ENCODE results near the gene RAB11FIP3.
"Not testable (repeated sequence)": the region's sequence is repeated elsewhere in the genome, so short reads cannot be mapped to it uniquely, and the experiment has no call there.

The RAB11FIP3 gene

DNA sequence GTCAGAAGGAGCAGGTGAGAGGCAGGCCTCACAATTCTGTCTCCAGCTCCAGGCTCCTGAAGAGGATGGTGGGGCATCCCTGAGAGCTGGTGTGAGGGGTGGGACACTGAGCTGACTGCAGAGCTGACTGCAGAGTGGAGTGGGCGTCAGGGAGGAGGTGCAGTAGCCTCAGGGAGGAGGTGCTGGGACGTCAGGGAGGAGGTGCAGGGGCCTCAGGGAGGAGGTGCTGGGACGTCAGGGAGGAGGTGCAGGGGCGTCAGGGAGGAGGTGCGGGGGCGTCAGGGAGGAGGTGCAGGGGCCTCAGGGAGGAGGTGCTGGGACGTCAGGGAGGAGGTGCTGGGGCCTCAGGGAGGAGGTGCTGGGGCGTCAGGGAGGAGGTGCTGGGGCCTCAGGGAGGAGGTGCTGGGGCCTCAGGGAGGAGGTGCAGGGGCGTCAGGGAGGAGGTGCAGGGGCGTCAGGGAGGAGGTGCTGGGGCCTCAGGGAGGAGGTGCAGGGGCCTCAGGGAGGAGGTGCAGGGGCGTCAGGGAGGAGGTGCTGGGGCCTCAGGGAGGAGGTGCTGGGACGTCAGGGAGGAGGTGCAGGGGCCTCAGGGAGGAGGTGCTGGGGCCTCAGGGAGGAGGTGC lies 41.9 kb downstream of the RAB11FIP3 start:
- DNase-seq (ENCODE audit: low read depth): not testable (repeated sequence)

DNA sequence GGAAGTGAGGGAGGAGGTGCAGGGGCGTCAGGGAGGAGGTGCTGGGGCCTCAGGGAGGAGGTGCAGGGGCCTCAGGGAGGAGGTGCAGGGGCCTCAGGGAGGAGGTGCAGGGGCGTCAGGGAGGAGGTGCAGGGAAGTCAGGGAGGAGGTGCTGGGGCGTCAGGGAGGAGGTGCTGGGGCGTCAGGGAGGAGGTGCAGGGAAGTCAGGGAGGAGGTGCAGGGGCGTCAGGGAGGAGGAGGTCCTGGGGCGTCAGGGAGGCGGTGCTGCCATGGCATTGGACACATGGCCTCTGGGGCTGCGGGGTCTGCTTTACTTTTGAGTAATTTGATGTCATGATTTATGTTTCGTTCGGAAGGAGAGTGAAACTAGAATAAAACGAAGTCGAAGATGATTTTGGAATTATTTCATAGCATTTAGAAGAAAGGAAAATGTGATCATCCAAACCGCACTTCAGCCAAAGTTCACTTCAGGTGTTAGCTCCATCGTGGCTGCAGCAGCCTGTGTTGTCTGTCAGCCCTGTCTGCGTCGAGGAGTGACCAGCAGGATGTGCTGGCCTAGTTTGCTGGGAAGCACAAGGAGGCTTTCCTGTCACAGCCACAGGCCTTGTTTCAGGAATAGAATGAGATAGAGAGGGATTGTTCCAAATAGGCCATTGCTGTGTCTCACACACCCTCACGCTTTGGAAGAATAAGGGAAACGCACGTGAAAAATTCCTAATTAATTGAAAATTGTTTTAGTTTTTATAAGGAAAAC lies 42.8 kb downstream of the RAB11FIP3 start:
- DNase-seq (ENCODE audit: low read depth): no peak

DNA sequence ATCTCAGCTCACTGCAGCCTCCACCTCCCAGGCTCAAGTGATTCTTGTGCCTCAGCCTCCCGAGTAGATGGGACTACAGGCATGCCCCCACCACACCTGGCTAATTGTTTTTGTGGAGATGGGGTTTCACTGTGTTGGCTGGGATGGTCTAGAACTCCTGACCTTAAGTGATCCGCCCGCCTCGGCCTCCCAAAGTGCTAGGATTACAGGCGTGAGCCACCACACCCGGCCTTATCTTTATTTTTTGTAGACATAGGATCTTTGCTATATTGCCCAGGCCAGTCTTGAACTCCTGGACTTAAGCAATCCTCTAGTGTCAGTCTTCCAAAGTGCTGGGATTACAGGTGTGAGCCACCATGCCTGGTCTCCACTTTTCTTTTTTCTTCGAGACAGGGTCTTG lies 44.0 kb downstream of the RAB11FIP3 start:
- not testable (repeated sequence) for DNase-seq (ENCODE audit: low read depth)

DNA sequence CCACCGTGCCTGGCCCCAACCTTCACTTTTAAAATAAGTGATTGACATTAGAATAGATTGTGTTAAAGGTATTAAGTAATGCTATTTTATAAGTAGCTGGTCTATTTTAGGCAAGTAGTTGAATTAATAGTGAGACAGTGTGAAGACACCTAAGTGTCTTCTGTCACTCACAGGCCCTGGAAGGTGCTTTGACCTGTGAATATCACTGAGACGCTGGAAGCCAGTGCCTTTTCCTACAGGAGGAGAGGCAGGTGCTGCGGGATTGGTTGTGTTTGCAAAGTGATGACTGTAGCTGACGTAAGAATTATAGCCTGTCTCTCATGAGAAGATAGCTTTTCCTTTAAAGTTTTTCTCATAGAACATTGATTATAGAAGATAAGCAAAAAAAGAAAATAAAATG lies 45.0 kb downstream of the RAB11FIP3 start:
- DNase-seq (ENCODE audit: low read depth): no peak

DNA sequence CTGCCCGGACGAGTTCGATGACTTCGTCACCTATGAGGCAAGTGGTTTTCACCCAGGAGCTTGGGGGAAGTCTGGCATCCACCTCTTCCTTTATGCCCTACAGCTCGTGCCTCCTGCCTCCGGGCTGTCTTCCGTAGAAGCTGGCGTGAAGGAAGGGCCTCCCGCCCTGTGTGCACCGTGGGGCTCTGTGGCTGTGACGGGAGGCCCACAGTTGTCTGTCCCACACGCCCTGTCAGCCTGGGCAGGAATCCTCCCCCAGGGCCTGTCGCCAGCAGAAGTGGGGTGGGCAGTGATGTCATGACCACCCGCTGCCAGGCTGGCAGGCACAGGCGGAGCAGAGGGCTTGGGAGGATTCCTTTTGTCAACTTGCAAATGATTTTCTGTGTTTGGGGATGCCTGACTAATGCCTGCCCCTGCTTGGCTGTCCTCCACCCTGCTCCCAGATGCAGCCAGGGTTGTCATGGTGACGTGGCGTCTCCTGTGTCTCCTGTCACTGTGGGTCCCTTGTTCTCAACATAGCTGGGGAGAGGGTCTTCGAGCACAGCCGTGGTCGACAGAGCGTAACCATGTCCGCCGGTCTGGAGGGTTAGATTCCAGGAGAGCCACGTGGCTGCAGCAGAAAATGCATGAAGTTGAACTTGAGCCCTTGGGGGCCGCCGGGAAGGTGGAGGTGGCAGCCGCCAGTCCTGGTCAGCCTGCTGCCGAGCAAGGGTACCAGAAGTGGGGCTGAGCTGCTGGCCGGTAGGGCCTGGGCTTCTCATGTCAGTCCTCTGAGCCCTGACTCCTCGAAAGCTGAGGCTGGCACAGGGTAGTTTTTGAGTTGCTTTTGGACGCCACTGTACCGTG lies 46.1 kb downstream of the RAB11FIP3 start:
- no peak for DNase-seq (ENCODE audit: low read depth)

DNA sequence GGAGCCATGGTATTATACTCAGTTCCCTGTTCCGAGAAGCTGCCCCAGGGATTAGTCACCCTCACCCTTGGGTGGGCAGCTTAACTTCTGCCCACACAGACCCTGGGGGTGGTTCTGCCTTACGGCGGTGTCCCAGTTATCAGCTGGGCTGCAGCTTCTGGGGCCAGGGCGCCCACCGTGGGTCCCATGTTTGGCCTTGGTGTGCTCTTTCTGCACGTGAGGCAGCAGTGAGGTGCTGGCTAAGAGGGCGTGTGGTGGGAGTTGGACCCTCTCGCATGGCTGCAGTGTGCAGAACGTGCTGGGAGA lies 46.7 kb downstream of the RAB11FIP3 start:
- DNase-seq (ENCODE audit: low read depth): no peak

DNA sequence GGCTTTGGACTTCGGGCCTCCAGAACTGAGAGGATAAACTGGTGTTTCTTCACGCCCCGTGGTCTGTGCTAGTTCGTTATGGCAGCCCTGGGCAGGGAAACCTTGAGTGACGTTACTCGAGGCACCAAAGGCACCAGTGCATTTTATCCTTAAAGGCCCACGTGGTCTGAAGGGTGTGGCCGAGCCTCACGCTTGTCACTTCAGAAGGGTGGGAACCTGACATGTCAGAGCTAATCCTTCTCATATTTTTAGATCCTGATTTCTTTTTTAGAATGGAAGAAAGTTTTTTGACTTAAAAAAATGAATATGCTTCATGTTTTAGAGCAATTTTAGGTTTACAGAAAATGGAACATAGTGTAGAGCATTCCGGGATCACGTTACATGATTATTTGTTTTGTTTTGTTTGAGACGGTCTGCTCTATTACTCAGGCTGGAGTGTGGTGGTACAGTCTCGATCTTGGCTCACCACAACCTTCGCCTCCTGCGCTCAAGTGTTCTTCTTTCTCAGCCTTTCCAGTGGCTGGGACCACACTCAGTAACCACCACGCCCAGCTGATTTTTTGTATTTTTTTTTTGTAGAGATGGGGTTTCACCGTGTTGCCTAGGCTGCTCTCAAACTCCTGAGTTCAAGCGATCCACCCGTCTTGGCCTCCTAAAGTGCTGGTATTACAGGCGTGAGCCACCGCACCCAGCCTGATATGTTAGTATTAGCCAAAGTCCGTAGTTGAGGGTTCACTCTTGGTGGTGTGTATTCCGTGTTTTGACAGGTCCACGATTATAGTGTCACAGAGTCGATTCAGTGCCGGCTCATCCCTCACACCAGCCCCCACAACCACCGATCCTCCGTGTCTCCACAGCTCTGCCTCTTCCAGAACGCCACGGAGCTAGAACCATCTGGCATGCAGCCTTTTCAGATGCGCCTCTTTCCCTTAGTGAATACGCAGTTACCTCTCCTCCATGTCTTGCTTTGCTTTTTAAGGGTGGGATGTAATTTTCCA lies 47.9 kb downstream of the RAB11FIP3 start:
- no peak for DNase-seq (ENCODE audit: low read depth)

DNA sequence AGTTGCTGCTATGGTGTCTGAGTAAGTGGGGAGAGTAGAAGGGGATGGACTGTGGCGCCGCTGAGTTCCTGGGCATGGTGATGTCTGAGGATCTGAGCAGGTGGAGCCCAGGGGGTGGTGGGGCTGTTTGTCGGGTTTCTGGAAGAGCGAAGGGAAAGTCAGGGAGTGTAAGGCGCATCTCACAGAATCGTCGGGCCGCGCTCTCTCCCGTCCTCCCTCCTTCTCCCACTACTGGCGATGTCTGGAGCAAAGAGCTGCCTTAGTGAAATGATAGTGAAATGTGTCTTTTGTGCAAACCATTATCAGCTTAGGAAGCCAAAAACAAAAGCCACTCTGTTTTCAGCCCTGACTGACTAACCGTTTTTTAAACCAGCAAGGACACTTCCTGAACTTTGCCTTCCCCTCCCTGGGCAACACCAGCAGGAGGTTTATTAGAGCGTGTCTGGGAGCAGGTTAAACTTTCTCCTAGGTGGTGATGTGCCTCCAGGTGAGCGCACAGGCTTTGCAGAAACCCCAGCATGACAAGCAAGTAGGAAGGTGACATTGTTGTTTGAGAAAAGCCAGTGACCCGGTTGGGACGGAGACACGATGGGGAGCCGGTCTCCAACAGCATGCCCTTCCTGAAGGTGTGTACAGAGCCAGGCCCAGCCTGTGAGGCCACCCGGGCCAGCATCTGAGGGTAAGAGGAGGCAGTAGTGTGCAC lies 49.1 kb downstream of the RAB11FIP3 start:
- DNase-seq (ENCODE audit: low read depth): no peak

DNA sequence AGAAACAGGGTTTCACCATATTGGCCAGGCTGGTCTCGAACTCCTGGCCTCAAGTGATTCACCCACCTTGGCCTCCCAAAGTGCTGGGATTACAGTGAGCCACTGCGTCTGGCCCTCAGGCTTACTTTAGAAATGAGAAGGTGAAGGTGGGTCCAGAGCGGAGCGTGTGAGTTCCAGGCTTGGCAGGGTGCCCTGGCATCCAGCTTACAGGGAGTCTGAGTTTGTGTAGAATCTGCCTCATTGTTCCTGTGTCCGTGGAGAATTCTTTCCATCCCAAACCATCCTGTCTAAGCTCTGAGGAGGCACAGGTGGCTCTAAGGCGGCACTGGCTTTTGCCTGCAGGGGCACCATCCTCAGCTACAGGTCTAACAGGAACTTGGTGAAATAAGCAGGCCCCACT lies 50.6 kb downstream of the RAB11FIP3 start:
- no peak for DNase-seq (ENCODE audit: low read depth)

DNA sequence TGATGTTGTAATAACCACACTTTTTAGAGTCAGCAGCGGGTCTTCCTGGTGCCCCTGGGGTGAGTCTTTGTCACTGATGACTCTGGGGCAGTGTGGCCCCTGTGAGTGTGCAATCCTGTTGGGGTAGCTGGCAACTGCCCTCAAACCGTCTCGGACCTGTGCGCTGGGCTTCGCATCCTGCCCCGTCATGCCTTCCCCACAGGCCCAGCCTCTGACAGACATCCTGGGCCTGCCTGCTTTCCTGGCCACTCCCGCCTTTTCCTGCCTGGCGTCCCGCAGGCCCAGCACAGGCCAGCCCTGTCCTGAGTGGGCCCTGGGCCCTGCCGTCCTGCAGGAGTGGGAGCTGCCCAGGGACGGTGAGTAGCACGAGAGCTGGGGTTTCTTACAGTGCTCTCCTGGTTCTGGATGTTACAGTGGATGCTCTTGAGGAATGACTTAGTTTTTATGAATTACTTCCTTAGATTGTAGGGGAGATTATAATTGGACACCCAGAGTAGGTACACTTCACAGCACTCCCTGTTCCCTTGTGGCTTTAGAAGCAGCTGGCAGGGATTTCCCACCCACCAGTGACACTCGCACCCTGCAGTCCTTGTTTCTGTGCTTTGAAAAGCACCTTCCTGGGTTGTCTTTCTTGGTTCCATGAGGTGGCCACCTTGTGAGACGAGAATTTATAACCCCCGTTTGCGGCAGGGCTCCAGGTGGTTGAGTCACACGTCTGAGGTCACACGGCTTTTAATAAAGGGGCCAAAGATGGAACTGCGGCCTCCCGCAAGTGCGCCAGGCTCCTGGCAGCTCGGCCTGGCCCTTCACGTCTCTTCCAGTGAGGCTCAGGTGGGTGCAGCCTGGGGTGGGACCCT lies 52.1 kb downstream of the RAB11FIP3 start:
- no peak for DNase-seq (ENCODE audit: low read depth)

DNA sequence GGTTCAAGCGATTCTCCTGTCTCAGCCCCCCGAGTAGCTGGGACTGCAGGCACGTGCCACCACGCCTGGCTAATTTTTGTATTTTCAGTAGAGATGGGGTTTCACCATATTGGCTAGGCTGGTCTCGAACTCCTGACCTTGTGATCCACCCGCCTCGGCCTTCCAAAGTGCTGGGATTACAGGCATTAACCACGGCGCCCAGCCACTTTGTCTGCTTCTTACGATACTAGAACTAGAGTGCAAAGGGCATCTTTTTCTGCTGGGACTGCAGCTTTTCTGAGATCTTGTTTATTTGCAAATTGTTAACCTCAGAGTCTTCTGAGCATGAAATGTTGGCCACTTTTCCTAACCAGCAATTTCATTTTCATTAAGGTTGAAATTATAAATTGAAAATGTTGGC lies 52.8 kb downstream of the RAB11FIP3 start:
- not testable (repeated sequence) for DNase-seq (ENCODE audit: low read depth)

DNA sequence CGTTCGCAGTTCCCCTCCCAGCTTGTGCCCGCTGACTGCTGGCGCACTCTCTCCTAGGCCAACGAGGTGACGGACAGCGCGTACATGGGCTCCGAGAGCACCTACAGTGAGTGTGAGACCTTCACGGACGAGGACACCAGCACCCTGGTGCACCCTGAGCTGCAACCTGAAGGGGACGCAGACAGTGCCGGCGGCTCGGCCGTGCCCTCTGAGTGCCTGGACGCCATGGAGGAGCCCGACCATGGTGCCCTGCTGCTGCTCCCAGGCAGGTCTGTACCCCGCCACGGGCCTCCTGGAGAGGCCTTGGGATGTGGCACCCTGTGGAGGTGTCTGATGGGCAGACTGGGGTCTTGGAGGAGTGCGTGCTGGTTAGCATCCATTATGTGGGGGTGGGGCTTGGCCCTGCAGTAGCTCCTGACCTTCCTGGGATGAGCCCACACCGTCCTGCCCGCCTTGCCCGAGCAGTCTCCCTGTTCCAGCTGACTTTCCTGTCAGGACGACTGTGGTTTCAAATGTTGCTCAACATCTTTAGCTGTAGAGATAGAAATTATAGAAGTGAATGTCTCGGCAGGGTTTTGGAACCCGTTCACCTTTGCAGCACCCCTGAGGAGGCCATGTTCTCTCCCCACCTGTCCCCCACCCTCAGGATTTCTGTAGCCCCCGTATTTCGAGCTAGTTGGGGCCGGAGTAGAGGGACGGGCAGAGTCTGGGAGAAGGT lies 57.2 kb downstream of the RAB11FIP3 start:
- no peak for DNase-seq (ENCODE audit: low read depth)

DNA sequence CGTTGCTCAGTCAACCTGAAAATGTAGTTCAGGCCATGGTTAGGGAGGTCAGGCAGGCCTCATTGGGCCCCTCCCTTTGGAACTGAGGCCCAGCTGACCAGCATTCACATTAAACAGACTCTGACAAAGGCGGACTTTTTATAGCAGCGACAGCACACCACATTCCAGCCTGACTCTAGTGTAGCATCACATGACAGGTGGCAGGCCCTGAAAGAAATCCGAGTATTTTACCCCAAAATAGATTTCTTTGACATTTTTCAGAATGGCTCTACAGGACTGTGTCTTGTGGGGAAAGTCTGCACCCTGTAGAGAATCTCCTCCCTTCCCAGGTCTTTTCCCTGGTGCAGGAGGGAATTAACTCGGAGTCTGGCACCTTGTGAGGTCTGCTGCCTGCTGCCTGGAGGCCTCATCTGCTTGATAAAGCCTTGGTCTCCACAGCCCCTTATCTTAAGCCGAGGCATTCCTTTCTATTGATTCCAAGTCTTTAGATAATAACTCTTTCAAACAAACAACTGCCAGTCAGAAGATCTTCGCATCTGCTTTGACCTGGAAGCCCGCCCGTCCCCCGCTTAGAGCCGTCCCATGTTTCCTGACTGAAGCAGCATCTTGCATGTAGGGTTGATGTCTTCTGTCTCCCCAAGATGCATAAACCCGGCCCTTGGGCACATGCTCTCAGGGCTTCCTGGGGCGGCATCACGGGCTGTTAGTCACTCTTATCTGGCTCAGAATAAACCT lies 58.1 kb downstream of the RAB11FIP3 start:
- no peak for DNase-seq (ENCODE audit: low read depth)

DNA sequence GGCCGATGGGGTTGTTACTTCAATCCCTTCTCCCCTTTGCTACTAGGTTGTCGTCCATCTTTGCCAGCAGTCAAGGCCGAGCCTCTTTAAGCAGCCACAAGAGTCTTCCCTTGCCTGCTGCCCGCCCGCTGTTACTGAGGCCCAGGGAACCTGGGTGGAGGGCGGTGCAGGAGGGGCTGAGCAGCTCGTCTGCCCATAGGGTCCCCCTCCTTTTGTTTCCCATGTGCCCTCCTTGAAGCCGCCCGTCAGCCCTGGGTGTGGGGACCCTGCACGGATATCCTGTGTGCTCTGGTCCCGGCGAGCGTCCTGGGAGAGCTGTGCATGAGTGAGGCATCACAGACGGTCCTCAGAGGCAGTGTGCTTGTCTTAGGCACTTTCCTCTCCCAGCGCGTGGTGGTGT lies 64.2 kb downstream of the RAB11FIP3 start:
- DNase-seq (ENCODE audit: low read depth): no peak

DNA sequence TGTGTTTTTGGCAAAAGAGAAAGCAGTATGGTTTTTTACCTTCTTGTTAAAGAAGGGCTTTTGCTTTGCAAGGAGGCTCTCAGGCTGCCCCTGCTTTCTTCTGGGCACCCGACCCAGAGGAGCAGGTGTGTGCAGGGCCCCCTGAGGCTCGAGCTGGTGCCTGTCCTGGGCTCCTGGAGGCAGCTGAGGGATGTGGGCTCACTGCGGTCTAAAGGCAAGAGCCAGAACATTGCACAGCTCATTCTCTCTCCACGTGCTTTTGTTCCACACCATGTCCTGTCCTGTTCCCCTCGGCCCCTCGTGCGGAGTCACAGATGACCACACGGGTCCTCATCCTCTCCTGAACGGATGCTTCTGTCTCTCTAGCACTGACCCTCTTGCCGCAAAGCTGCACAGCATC lies 65.3 kb downstream of the RAB11FIP3 start:
- no peak for DNase-seq (ENCODE audit: low read depth)

DNA sequence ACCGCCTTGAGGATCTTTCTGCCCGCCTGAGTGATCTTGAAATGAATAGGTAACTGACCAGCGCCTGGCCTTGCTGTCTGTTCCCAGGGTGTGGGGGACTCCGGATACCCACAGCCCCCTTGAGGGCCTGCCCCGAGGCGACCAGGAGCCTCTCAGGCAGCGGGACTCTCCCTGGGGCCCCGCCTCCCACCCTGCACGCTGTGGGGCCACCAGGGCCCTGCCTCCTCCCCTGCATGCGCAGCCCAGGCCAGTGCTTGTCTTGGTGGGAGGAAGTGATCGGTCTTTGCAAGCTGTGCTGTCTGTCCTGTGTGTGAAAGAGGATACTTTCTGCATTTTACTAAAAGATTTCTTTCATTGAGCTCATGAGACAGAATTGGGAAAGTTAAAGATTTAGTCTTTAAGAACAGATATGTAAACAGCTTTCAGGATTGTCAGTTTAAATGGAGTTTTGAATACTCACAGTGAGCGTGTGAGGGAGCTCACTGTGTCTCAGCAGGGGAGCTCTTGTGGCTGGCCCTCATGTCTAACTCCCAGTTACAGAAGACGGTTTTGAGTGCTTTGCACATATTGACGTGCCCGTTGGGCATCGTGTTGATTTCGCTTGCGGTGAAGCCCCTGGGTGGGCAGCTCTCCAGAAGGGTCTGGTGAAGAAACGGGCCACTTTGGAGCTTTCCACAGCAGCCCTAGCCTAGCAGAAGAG lies 65.9 kb downstream of the RAB11FIP3 start:
- no peak for DNase-seq (ENCODE audit: low read depth)

DNA sequence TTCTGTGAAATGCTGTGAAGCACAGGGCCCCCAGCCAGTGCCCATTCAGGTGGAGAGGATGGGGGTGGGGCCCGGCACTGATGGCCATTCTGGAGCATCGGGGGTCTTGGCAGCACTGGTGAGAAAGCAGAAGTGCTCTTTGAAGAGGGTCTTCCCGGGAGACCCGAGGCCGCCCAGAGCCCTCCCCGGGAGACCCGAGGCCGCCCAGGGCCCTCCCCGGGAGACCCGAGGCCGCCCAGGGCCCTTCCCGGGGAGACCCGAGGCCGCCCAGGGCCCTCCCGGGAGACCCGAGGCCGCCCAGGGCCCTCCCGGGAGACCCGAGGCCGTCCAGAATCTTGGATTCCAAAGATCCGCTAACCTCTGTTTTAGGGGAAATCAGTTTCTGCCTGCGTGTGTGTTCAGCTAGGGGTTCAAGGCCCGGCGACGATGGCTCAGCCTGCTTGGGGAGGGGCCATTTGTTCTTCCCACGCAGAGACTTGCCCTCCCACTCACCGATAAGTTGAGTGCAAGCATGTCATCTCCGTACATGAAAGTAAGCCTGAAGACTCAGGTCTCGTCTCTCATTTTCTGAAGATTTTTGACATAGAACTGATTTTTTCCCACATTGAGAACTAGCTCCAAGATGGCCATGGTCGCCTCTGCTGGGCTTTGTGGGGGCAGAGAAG lies 66.9 kb downstream of the RAB11FIP3 start:
- no peak for DNase-seq (ENCODE audit: low read depth)

DNA sequence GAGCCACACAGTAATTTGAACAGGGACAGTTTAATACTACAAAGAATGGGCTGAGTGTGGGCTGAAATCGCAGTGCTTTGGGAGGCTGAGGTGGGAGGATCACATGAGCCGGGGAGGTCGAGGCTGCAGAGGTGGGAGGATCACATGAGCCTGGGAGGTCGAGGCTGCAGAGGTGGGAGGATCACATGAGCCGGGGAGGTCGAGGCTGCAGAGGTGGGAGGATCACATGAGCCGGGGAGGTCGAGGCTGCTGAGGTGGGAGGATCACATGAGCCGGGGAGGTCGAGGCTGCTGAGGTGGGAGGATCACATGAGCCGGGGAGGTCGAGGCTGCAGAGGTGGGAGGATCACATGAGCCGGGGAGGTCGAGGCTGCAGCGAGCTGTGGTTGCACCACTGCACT lies 69.2 kb downstream of the RAB11FIP3 start:
- DNase-seq (ENCODE audit: low read depth): not testable (repeated sequence)
